ENCODE results near the gene PCTP. TPM values are rescaled to one million over a fixed set of nuclear protein-coding genes. Genes with fewer than 3 reads are reported as not detected.

The PCTP gene
- total and polyA plus RNA-seq, 9 of the 15 experiments (the other 6 are each of a cell fraction or from before 2014, with no cell fraction given) = 10.9 to 62.3 (median 41.2) TPM

DNA sequence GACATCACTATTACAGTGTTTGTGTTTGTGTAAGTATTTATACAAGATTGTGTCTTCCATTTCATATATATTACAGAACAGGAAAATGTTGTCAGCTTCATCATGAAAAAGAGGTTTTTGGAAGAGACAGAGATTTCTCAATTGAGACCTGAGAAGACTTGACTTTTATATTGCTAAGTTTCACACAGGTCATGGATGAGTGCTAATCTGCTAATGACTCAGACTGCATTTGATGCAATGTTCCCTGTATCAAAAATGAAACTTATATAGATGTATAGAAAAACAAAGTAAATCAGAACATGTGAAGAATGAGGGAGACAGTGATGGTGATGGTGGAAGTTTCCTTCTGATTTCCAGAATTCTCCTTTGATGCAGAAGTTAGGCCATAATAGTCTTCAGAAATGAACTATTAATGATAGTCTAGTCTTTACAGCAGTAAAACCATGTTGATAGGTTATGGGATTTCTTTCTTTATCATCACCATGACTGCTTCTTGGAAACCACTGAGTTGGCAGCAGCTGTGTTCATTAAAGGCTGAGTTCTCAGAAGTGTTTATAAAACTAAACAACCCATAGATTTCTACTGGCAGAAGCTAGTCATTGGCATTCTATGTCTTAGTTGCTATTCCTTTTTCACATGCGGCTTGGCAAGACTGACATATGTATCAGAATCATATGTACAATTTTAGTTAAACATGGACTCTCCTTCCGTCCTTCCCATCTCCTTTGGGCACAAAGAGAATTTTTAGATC lies 56.1 kb downstream of the PCTP start:
- Histone ChIP-seq H3K9me1 (ENCODE audit: control insufficient read depth, insufficient read depth, low read length) (no peaks in the 10 kb centered on the region), H3K4me3 (no peak overlapping the region), H3K9me3 (replicated peaks; ENCODE audit: control insufficient read depth, insufficient read depth, low read depth, low read length) (no peaks in the 10 kb centered on the region), H3K27ac (ENCODE audit: extremely low read depth, low read depth, low read length) (no peak overlapping the region), H3K9ac (ENCODE audit: insufficient read depth in 1 of 2, low read depth in 2 of 2, low read length in 2 of 2) (no peak overlapping the region), H4K20me1 (replicated peaks; ENCODE audit: control insufficient read depth, insufficient read depth, low read length) (no peaks in the 10 kb centered on the region), H3K36me3 (ENCODE audit: control insufficient read depth, insufficient read depth, low read length) (no peaks in the 10 kb centered on the region), H3K4me2 (ENCODE audit: insufficient read depth, low read length) (no peak overlapping the region), H2AFZ (ENCODE audit: low read depth, low read length) (no peak overlapping the region), H3K27me3 (ENCODE audit: control insufficient read depth in 2 of 2, insufficient read depth in 2 of 2, low read length in 2 of 2) (no peaks in the 10 kb centered on the region), H3K79me2 (ENCODE audit: control insufficient read depth, insufficient read depth, low read length) (no peaks in the 10 kb centered on the region), H3K4me1 (replicated peaks in 1 of 2; ENCODE audit: control insufficient read depth in 2 of 2, insufficient read depth in 2 of 2, low read length in 2 of 2) (no peaks in the 10 kb centered on the region; a peak in 2 of 5 replicates)
- no TSS peak for BruUV-seq (replicated peaks)
- CTCF ChIA-PET (ENCODE audit: low intra/inter-chr PET ratio) = no interaction called here
- no peak for FAIRE-seq
- 59% methylated on average over 2 of the region's 2 CpGs for WGBS (ENCODE audit: insufficient coverage, low coverage, missing lambda C conversion rate)
- in situ Hi-C loops (cut with MboI) (no loop called here), intact Hi-C loops (cut with micrococcal nuclease) (no loop called here)
- DNase-seq (ENCODE audit: extremely low read depth in 1 of 4, low spot score in 3 of 4) = no peak
- POLR2A ChIA-PET = no interaction called here
- TF ChIP-seq, protein P1, sequence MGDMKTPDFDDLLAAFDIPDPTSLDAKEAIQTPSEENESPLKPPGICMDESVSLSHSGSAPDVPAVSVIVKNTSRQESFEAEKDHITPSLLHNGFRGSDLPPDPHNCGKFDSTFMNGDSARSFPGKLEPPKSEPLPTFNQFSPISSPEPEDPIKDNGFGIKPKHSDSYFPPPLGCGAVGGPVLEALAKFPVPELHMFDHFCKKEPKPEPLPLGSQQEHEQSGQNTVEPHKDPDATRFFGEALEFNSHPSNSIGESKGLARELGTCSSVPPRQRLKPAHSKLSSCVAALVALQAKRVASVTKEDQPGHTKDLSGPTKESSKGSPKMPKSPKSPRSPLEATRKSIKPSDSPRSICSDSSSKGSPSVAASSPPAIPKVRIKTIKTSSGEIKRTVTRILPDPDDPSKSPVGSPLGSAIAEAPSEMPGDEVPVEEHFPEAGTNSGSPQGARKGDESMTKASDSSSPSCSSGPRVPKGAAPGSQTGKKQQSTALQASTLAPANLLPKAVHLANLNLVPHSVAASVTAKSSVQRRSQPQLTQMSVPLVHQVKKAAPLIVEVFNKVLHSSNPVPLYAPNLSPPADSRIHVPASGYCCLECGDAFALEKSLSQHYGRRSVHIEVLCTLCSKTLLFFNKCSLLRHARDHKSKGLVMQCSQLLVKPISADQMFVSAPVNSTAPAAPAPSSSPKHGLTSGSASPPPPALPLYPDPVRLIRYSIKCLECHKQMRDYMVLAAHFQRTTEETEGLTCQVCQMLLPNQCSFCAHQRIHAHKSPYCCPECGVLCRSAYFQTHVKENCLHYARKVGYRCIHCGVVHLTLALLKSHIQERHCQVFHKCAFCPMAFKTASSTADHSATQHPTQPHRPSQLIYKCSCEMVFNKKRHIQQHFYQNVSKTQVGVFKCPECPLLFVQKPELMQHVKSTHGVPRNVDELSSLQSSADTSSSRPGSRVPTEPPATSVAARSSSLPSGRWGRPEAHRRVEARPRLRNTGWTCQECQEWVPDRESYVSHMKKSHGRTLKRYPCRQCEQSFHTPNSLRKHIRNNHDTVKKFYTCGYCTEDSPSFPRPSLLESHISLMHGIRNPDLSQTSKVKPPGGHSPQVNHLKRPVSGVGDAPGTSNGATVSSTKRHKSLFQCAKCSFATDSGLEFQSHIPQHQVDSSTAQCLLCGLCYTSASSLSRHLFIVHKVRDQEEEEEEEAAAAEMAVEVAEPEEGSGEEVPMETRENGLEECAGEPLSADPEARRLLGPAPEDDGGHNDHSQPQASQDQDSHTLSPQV (IDR thresholded peaks at IDR 0.05) = no peak
- TF ChIP-seq SRF (CRISPR knock-in tag; IDR thresholded peaks at IDR 0.05) = no peak
- no peak for ATAC-seq
